Endometrium (tissue), 2 donors: ENCODE data around the gene CCDC30.
A peak's percentile ranks its signal among the peaks of the same experiment; 100 is the strongest.

ENCODE experiments used
- FAIRE-seq: peaks from 2 replicates; lab custom pipeline; 2012; peaks lifted over from hg19 to GRCh38; lab: Jason Lieb, UNC
- donor health status: control.
- donor health status: control.

Gene CCDC30

DNA sequence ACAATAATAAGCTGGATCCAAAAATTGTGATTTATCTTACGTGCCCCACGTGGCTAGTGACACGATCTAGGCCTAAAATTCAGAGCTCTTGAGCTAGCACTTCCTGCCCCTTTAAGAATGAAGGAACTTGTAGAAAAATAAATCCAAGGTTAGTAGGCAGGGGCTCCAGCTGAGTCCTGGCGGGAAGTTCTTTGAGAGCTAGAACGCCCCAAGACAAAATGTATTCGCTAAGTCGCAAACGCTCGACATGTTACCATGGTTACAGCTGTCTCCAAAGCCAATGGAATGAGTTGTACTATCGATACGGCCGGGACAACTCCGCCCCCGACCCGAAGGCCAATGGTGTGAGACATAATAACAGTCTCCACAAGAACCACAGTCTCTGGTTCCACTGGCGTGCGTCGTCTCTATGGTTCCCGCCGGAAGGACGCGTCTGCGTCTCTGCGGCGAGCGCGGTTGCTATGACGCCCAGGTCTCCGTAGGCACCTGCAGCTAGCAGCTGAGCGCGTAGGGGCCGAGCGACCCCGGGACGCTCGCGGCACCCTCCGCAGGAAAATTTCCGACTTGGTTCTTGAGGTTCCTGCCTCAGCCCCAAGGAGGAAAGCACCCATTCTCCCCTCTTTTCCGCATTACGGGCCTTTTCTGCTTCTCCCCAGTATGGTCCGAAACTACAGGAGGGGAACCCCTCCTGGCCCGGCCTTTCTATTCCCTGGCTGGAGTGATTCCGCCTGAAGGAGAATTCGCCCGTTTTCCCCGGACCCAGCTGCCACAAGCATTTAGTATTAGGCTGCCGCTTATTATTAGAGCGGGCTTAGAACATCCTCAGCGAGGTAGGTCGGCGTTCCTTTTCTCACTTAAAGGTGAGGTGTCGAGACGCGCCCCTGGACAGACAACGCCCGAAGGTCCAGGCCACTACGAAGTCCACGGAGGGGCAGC is at the start of gene CCDC30:
TSS of gene CCDC30 (plus strand) at position 459 of the 936 bp plus-strand sequence. CDS start 17,266 bp downstream, outside the sequence.
- peak; percentile 99 for FAIRE-seq

DNA sequence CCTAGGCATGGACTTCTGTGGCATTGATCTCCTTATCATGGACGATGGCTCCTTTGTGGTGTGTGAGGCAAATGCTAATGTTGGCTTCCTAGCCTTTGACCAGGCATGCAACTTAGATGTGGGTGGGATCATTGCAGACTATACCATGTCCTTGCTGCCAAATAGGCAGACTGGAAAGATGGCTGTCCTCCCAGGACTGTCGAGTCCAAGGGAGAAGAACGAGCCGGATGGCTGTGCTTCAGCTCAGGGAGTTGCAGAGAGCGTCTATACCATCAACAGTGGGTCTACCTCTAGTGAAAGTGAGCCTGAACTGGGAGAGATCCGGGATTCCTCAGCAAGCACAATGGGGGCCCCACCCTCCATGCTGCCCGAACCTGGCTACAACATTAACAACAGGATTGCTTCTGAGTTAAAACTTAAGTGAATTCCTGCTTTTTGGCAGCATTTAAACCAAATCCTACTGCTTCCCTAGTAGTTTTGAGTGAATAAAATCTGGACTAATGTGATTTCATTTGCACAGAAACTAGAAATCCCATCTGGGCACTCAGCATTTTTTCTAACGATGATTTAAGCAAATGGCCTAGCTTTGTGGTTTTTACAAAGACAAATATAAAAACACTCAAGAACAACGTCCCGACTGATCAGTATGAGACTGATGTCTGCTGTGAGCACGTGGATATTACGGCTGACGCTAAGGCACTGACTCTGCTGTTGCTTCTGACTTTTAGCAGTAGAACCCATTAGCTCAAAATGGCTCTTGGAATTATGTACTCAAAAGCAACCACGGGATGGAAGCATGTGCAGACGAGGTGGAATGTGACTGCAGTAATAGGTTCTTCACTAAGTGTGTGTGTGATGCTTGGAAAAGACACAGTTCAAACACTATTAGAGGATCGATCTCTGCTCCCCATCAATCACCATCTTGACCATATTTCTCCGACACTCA is 48.3 kb upstream of the CCDC30 start:
- no peak for FAIRE-seq

DNA sequence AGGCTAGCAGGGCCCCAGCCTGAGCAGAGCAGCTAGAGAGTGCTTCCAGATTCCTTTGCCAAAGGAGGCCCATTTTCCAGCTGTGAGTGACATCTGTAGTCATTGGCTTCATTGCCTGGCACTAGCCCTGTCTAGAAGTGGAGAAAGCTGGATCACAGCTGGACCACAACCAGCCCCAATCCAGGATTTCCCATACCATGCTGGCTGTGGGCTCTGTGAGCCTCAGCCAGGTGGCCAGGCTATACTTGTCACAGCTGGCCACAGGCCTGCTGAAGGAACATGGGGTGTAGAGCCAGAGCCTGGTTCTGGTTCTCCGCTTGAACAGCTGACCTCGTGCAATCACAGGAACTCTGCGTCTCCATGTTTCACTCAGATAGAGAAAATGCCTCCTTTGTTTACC is 45.9 kb upstream of the CCDC30 start:
- no peak for FAIRE-seq

DNA sequence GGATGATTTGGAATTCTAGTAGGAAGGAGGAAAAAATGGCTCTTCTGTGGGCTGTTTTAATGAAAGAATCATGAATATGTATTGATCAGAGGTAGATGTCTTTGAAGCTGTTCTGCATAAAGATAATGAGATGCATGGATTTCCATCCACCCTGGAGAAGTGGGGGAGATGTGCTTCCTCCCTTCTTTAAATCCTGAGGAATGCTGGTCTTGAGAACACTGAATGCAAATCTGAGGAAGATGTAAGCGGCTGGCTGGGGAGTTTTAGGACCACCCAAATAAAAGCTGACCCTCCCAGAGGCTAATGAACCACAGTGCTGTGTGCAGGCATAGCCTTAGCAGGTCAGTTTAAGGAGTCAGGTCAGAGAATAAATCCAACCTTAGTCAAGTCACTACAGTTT is 44.6 kb upstream of the CCDC30 start:
- FAIRE-seq, result no peak

- no peak for FAIRE-seq
Measured at GRCh38 chr1:42419126-42419821, 43.8 kb upstream of the CCDC30 start.

DNA sequence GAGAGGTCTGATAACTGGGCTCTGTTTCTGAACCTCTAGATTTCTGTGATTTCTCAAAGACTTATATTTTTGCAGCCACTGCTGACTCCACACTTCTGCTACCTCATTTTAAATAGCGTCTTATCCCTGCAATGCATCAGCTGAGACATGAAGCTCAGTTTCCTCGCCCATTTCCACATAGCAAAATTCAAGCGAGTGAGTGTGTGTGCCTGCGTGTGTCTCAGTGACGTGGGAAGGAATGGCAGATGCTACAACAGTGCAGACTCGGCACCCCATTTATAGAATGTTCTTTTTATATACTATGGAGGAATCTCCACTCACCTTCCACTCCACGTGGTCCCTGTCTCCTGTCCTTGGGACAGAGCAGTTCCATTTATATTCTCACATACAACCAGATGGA is 43.0 kb upstream of the CCDC30 start:
- FAIRE-seq, result no peak

GRCh38 chr1:42420911-42421585 is 42.0 kb upstream of the CCDC30 start:
- FAIRE-seq, result no peak

GRCh38 chr1:42422737-42423136 is 40.3 kb upstream of the CCDC30 start:
- FAIRE-seq, result no peak

- no peak for FAIRE-seq
Measured at GRCh38 chr1:42423681-42424080, 39.4 kb upstream of the CCDC30 start.

GRCh38 chr1:42424201-42424600 is 38.9 kb upstream of the CCDC30 start:
- FAIRE-seq, result no peak

- FAIRE-seq, result no peak
Measured at GRCh38 chr1:42427240-42427639, 35.8 kb upstream of the CCDC30 start.

- no peak for FAIRE-seq
Measured at GRCh38 chr1:42429603-42430002, 33.5 kb upstream of the CCDC30 start.

- FAIRE-seq, result no peak
Measured at GRCh38 chr1:42430286-42431135, 32.6 kb upstream of the CCDC30 start.

GRCh38 chr1:42431514-42431913 is 31.6 kb upstream of the CCDC30 start:
- no peak for FAIRE-seq

- FAIRE-seq, result no peak
Measured at GRCh38 chr1:42432714-42433113, 30.4 kb upstream of the CCDC30 start.

DNA sequence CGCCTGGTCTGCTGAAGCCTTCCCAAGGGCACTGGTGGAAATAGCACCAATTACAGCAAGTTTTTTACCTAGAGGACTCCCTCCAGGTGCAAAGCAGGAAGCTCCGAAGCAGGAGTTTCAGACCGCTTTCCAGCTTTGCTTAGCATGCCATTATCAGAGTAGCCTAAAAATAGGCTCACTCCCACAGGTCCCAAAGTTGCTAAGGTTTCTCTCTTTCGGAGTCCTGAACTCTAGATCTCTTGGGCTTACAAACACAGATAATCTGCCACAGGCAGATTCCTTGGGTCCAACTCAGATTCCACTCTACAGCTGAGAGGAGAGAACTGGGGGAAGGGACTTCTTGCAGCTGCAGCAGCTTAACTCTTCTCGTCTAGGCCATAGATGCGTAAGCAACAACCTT is 29.7 kb upstream of the CCDC30 start:
- no peak for FAIRE-seq

DNA sequence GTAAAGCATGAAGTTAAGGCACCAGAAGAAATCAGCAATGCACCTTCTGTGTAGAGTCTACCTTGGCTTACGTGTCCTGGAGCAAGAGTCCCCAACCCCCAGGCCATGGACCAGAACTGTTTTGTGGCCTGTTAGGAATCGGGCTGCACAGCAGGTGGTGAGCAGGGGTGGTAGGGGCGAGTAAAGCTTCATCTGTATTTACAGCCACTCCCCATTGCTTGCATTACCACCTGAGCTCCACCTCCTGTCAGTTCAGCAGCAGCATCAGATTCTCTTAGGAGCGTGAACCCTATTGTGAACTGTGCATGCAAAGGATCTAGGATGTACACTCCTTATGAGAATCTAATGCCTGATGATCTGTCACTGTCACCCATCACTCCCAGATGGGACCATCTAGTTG is 28.7 kb upstream of the CCDC30 start:
- no peak for FAIRE-seq

DNA sequence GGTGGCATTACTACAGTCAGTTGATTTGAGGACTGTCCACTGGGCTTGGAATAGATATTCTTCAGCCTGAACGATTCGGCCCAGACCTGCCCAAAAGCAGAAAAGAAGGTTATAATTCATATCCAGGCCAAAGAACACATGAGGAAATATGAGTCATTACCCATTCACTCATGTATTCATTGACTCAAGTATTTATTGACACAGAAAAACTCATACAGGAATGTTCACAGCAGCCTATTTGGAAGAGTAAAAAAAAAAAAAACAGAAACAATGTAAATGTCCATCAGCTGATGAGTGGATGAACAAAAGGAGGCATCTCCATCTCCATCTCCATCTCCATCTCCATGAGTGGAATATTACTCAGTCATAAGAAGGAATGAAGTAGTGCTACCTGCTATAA is 23.1 kb upstream of the CCDC30 start:
- no peak for FAIRE-seq

DNA sequence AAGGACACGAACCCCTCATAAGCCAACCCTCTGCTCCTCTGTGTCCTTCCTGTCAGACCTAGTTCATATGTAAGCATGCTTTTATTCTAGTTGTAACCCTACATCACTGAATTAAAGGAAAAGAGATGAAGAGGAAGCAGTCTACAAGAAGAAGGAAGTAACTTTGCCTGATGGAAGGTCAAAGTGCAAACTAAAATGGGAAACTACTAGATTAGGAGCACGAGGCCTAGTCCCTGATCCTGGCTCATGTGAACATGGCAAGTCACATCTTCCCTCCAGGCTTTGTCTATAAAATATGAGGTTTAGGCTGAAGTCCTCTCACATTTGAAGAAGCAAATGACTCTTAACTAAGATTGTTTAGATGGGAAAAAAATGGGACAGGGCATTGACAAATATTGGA is 20.4 kb upstream of the CCDC30 start:
- no peak for FAIRE-seq

DNA sequence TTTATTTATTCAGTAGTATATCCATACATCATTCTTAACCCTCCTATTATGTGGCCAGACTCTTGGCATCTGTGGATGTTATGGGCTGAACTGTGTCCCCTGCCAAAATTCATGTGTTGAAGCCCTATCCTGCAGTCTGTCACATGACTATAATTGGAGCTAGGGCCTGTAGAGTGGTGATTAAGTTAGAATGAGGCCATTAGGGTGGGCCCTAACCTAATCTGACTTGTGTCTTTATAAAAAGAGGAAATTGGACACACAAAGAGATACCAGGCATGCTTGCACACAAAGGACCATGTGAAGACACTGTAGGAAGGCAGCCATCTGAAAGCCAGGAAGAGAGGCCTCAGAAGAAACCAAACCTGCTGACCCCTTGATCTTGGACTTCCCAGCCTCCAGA is 13.8 kb upstream of the CCDC30 start:
- no peak for FAIRE-seq

- FAIRE-seq, result no peak
Measured at GRCh38 chr1:42450061-42450460, 13.0 kb upstream of the CCDC30 start.
